ENCODE measurements around the gene TMEM209.
"Not testable (repeated sequence)": the region's sequence is repeated elsewhere in the genome, so short reads cannot be mapped to it uniquely, and the experiment has no call there.

The TMEM209 gene

GRCh38 chr7:130195396-130195795, 9.8 kb downstream of the TMEM209 start:
- Histone ChIP-seq H3K36me3 (ENCODE audit: low read depth) (peaks cover 94% of the 10 kb centered on the region), H3K4me1 (ENCODE audit: insufficient read depth, poor library complexity, severe bottlenecking) (no peaks in the 10 kb centered on the region), H3K9me3 (ENCODE audit: severe bottlenecking) (no peaks in the 10 kb centered on the region), H3K4me3 (ENCODE audit: severe bottlenecking) (no peak overlapping the region), H3K27me3 (ENCODE audit: insufficient read depth, poor library complexity, severe bottlenecking) (no peaks in the 10 kb centered on the region), H3K27ac (ENCODE audit: poor library complexity, severe bottlenecking) (no peak overlapping the region)
- DNase-seq (ENCODE audit: low spot score), result no peak
- no peak for TF ChIP-seq CTCF (IDR thresholded peaks at IDR 0.05; ENCODE audit: poor library complexity, severe bottlenecking)
- ATAC-seq (ENCODE audit: low read depth), result no peak

DNA sequence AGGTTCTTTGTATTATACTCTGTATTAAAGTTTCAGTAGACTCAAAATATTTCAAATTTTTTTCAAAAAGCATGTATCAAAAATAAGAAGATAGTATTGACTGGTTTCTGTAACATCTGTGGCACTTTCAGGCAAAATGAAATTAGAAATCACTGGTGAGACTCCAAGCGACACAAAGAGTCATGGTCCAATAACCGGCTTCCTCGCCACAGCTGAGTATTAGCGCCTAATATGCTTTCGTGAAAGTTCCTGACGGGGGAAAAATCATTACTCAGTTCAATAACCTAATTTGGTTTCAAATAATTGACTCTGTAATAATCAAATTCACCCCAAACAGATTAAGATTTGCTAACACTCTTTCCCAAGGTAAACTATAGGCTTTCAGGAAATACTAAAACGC, 13.4 kb downstream of the TMEM209 start:
- DNase-seq (ENCODE audit: low spot score) (no peak), ATAC-seq (ENCODE audit: low read depth) (no peak)
- no peaks in the 10 kb centered on the region for H3K27me3 ChIP-seq (ENCODE audit: insufficient read depth, poor library complexity, severe bottlenecking)
- no peak for TF ChIP-seq CTCF (IDR thresholded peaks at IDR 0.05; ENCODE audit: poor library complexity, severe bottlenecking)
- no peak overlapping the region for H3K4me3 ChIP-seq (ENCODE audit: severe bottlenecking)
- H3K4me1 ChIP-seq (ENCODE audit: insufficient read depth, poor library complexity, severe bottlenecking), result no peaks in the 10 kb centered on the region
- H3K36me3 ChIP-seq (ENCODE audit: low read depth), result peaks cover 87% of the 10 kb centered on the region
- H3K9me3 ChIP-seq (ENCODE audit: severe bottlenecking), result no peaks in the 10 kb centered on the region
- H3K27ac ChIP-seq (ENCODE audit: poor library complexity, severe bottlenecking), result no peak overlapping the region

DNA sequence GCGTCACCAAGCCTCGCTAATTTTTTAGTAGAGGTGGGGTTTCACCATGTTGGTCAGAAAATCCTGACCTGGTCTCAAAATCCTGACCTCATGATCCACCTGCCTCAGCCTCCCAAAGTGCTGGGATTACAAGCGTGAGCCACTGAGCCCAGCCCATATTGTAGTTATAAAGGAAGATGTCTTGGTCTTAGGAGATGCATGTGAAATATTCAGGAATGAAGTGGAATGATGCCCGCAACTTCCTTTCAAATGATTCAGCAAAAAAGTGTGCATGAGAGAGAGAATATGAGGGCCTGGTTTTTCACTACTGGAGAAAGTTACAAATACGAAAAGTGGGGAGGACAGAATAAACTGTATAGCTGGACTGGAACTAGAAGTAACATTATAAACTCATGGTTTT, 15.9 kb downstream of the TMEM209 start:
- Histone ChIP-seq H3K27me3 (ENCODE audit: insufficient read depth, poor library complexity, severe bottlenecking) (no peaks in the 10 kb centered on the region), H3K36me3 (ENCODE audit: low read depth) (peaks cover 87% of the 10 kb centered on the region), H3K9me3 (ENCODE audit: severe bottlenecking) (no peaks in the 10 kb centered on the region), H3K4me3 (ENCODE audit: severe bottlenecking) (no peak overlapping the region), H3K27ac (ENCODE audit: poor library complexity, severe bottlenecking) (no peak overlapping the region), H3K4me1 (ENCODE audit: insufficient read depth, poor library complexity, severe bottlenecking) (no peaks in the 10 kb centered on the region)
- TF ChIP-seq CTCF (IDR thresholded peaks at IDR 0.05; ENCODE audit: poor library complexity, severe bottlenecking), result no peak
- ATAC-seq (ENCODE audit: low read depth), result no peak
- no peak for DNase-seq (ENCODE audit: low spot score)

DNA sequence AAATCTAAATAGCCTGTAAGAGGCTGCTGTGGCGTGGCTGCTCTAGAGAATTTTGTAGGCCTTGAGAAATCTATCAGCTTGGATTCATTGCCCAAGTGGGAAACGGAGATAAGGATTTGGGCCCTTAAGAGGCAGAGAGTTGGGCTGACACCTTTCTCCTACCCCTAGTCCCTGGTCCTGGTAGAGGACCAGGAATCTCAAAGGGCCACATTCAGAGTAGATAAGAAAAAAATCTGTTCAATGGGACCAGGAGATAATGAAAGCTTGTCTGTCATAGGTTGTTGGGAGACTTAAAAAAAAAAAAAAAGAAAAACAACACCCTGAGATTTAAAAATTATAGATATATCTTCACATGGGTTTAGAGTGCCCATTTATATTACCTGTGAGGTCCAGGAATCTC, 17.8 kb downstream of the TMEM209 start:
- ATAC-seq (ENCODE audit: low read depth) (no peak), DNase-seq (ENCODE audit: low spot score) (no peak)
- no peak overlapping the region for H3K4me3 ChIP-seq (ENCODE audit: severe bottlenecking)
- peaks cover 93% of the 10 kb centered on the region for H3K36me3 ChIP-seq (ENCODE audit: low read depth)
- H3K27ac ChIP-seq (ENCODE audit: poor library complexity, severe bottlenecking), result no peak overlapping the region
- no peak for TF ChIP-seq CTCF (IDR thresholded peaks at IDR 0.05; ENCODE audit: poor library complexity, severe bottlenecking)
- H3K27me3 ChIP-seq (ENCODE audit: insufficient read depth, poor library complexity, severe bottlenecking), result no peaks in the 10 kb centered on the region
- no peaks in the 10 kb centered on the region for H3K4me1 ChIP-seq (ENCODE audit: insufficient read depth, poor library complexity, severe bottlenecking)
- H3K9me3 ChIP-seq (ENCODE audit: severe bottlenecking), result no peaks in the 10 kb centered on the region

DNA sequence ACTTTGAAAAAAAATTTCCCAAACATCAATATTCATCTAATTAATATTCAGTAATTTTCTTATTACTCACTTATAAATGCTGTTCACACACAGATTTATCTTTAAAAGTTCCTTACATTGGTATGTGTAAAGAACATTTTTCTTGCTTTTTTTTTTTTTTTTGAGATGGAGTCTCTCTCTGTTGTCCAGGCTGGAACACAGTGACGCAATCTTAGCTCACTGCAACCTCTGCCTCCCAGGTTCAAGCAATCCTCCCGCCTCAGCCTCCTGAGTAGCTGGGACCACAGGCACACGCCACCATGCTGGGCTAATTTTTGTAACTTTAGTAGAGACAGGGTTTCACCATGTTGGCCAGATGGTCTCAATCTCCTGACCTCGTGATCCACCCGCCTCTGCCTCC, 20.9 kb downstream of the TMEM209 start:
- H3K9me3 ChIP-seq (ENCODE audit: severe bottlenecking); ATAC-seq (ENCODE audit: low read depth); DNase-seq (ENCODE audit: low spot score); H3K27me3 ChIP-seq (ENCODE audit: insufficient read depth, poor library complexity, severe bottlenecking); H3K4me1 ChIP-seq (ENCODE audit: insufficient read depth, poor library complexity, severe bottlenecking); H3K4me3 ChIP-seq (ENCODE audit: severe bottlenecking); H3K27ac ChIP-seq (ENCODE audit: poor library complexity, severe bottlenecking): not testable (repeated sequence)
- H3K36me3 ChIP-seq (ENCODE audit: low read depth), result peaks cover 93% of the 10 kb centered on the region

Measured in RWPE2 (cell line).